Measurements from ENCODE around the gene RASGEF1C. TPM values are rescaled to one million over a fixed set of nuclear protein-coding genes. Genes with fewer than 3 reads are reported as not detected.

The RASGEF1C gene
- total RNA-seq, 1 donor from 2014 or later = not detected

Other genes with a start within 250 kb of the RASGEF1C start
- gene RNF130, start 137.5 kb downstream of the RASGEF1C start, total RNA-seq = 16.5 and 16.8 TPM in 2 replicates
- 19.7 and 23.2 TPM in 2 replicates for gene MAPK9, start 82.9 kb upstream of the RASGEF1C start, total RNA-seq
- gene GFPT2, start 144.1 kb upstream of the RASGEF1C start, total RNA-seq = 0.26 and 0.53 TPM in 2 replicates

Data from bronchial epithelial cell (primary cell).